CD4-positive, alpha-beta T cell treated with Interleukin-17A for 4 hours (primary cell): ENCODE measurements around the gene ATP1A2.
A peak's percentile ranks its signal among the peaks of the same experiment; 100 is the strongest.

Source experiments
- DNase-seq: peaks from one replicate; pipeline ENCODE4 v3.0.0-alpha.2; 2020; ENCODE audit warnings: mixed read lengths

Gene ATP1A2

GRCh38 chr1:160085686-160086455 lies 29.7 kb upstream of the ATP1A2 start:
- peak; percentile 88 for DNase-seq

GRCh38 chr1:160086456-160086892 lies 29.1 kb upstream of the ATP1A2 start:
- no peak for DNase-seq

- DNase-seq = no peak
Observed at GRCh38 chr1:160087118-160087662, 28.4 kb upstream of the ATP1A2 start.

GRCh38 chr1:160089883-160090282 lies 25.7 kb upstream of the ATP1A2 start:
- no peak for DNase-seq

GRCh38 chr1:160090760-160091159 lies 24.8 kb upstream of the ATP1A2 start:
- no peak for DNase-seq

- DNase-seq = no peak
Observed at GRCh38 chr1:160091666-160092223, 23.8 kb upstream of the ATP1A2 start.

GRCh38 chr1:160092366-160093068 lies 23.0 kb upstream of the ATP1A2 start:
- DNase-seq = no peak

- no peak for DNase-seq
Observed at GRCh38 chr1:160093069-160093395, 22.5 kb upstream of the ATP1A2 start.

- DNase-seq = no peak
Observed at GRCh38 chr1:160093624-160094290, 21.8 kb upstream of the ATP1A2 start.

- no peak for DNase-seq
Observed at GRCh38 chr1:160094291-160094625, 21.3 kb upstream of the ATP1A2 start.

- no peak for DNase-seq
Observed at GRCh38 chr1:160094806-160095205, 20.8 kb upstream of the ATP1A2 start.

- DNase-seq = no peak
Observed at GRCh38 chr1:160095382-160096105, 20.0 kb upstream of the ATP1A2 start.

- DNase-seq = no peak
Observed at GRCh38 chr1:160096274-160097116, 19.1 kb upstream of the ATP1A2 start.

- peak; percentile 35 for DNase-seq
Observed at GRCh38 chr1:160097151-160097910, 18.2 kb upstream of the ATP1A2 start.

GRCh38 chr1:160097911-160098851 lies 17.4 kb upstream of the ATP1A2 start, which contains the start of gene IGSF8:
IGSF8 (minus strand) TSS chr1:160098619; CDS start chr1:160098472, 147 bp downstream.
- no peak for DNase-seq

GRCh38 chr1:160098852-160099561 lies 16.6 kb upstream of the ATP1A2 start:
- peak; percentile 100 for DNase-seq

GRCh38 chr1:160099716-160100375 lies 15.7 kb upstream of the ATP1A2 start:
- no peak for DNase-seq

GRCh38 chr1:160101037-160101716 lies 14.4 kb upstream of the ATP1A2 start:
- peak; percentile 80 for DNase-seq
